GM23338 (cell line): ENCODE results near the gene EGR2. TPM values are rescaled to one million over a fixed set of nuclear protein-coding genes. Genes with fewer than 3 reads are reported as not detected.

Experiments used
- ATAC-seq: fragments of 200-7000 bp; cut with Tn5 transposase; 3 replicates; pipeline ENCODE4 v1.9.1; 2020
- DNase-seq: peaks from one replicate; pipeline ENCODE4 v3.0.0-alpha.2; 2015; ENCODE audit warnings: low spot score
- H2AFZ ChIP-seq: fragments of 200-600 bp; sonication (generic); 2 replicates; pipeline ENCODE4 v1.8.0; 2016; ENCODE audit warnings: antibody characterized with exemption, mild to moderate bottlenecking, moderate library complexity
- H3F3A ChIP-seq: fragments of 200-600 bp; sonication (generic); replicated peaks from 2 replicates; pipeline ENCODE4 v1.8.0; 2017; ENCODE audit warnings: antibody characterized with exemption, mixed run types, low read depth
- H3K27ac ChIP-seq: fragments of 200-600 bp; sonication (generic); 2 replicates; pipeline ENCODE4 v1.6.1; 2016; ENCODE audit warnings: low read depth
- H3K27me3 ChIP-seq: fragments of 200-600 bp; sonication (generic); 2 replicates; pipeline ENCODE4 v1.8.0; 2016; ENCODE audit warnings: mild to moderate bottlenecking, mixed run types, moderate library complexity; ENCODE audit not compliant: insufficient read depth
- H3K36me3 ChIP-seq: fragments of 200-600 bp; sonication (generic); 2 replicates; pipeline ENCODE4 v1.8.0; 2016; ENCODE audit warnings: mild to moderate bottlenecking; ENCODE audit not compliant: insufficient read depth
- H3K4me1 ChIP-seq: fragments of 200-600 bp; sonication (generic); 2 replicates; pipeline ENCODE4 v1.8.0; 2016; ENCODE audit warnings: mild to moderate bottlenecking, moderate library complexity; ENCODE audit not compliant: insufficient read depth
- H3K4me2 ChIP-seq: fragments of 200-600 bp; sonication (generic); 2 replicates; pipeline ENCODE4 v1.7.1; 2017; ENCODE audit warnings: mixed run types
- H3K4me3 ChIP-seq: fragments of 200-600 bp; sonication (generic); 2 replicates; pipeline ENCODE4 v1.6.1; 2016; ENCODE audit warnings: mixed run types
- H3K79me2 ChIP-seq: fragments of 200-600 bp; sonication (generic); replicated peaks from 2 replicates; pipeline ENCODE4 v1.8.0; 2017; ENCODE audit warnings: mild to moderate bottlenecking; ENCODE audit not compliant: insufficient read depth
- H3K9me2 ChIP-seq: fragments of 200-600 bp; sonication (generic); 2 replicates; pipeline ENCODE4 v1.8.0; 2017; ENCODE audit not compliant: insufficient read depth
- H4K20me1 ChIP-seq: fragments of 200-600 bp; sonication (generic); replicated peaks from 2 replicates; pipeline ENCODE4 v1.8.0; 2017; ENCODE audit warnings: mild to moderate bottlenecking; ENCODE audit not compliant: insufficient read depth
- H3K27ac Mint-ChIP-seq: 2 replicates; pipeline ENCODE4 v1.8.0; 2020; ENCODE audit warnings: inconsistent platforms, mild to moderate bottlenecking, moderate library complexity, mixed read lengths
- H3K27me3 Mint-ChIP-seq: 3 replicates; pipeline ENCODE4 v1.8.0; 2022; ENCODE audit warnings: low read depth, mild to moderate bottlenecking, moderate library complexity, mixed read lengths, inconsistent platforms; ENCODE audit not compliant: insufficient read depth, poor library complexity
- H3K36me3 Mint-ChIP-seq: 3 replicates; pipeline ENCODE4 v1.8.0; 2021; ENCODE audit warnings: low read depth, mild to moderate bottlenecking, inconsistent platforms, moderate library complexity, mixed read lengths
- H3K4me1 Mint-ChIP-seq: 3 replicates; pipeline ENCODE4 v1.8.0; 2020; ENCODE audit warnings: mild to moderate bottlenecking, inconsistent platforms, mixed read lengths
- H3K4me3 Mint-ChIP-seq: 3 replicates; pipeline ENCODE4 v1.8.0; 2021; ENCODE audit warnings: moderate library complexity, mild to moderate bottlenecking, inconsistent platforms, mixed read lengths
- H3K9me3 Mint-ChIP-seq: 3 replicates; pipeline ENCODE4 v1.8.0; 2020; ENCODE audit warnings: moderate library complexity, mild to moderate bottlenecking, inconsistent platforms, mixed read lengths
- POLR2AphosphoS5 ChIP-seq: IDR thresholded peaks from 2 replicates; pipeline ENCODE4 v1.6.1; 2016; ENCODE audit warnings: antibody characterized with exemption, low read depth
- ZNF114 ChIP-seq: fragments of 250-450 bp; sonication (Bioruptor Pico); IDR thresholded peaks from 2 replicates; pipeline ENCODE4 v1.5.0; 2020; ENCODE audit warnings: mild to moderate bottlenecking, moderate library complexity
- polyA plus RNA-seq: library from polyadenylated mRNA; unstranded; fragments of >200 nt; fragmentation: Nextera tagmentation; extraction: Ambion mirVana; gene quantifications from 2 replicates; pipeline ENCODE4 v1.2.1, GENCODE V29; 2016
- total RNA-seq: library from RNA; depleted of rRNA; stranded (reverse); fragments of >200 nt; shearing (Covaris generic); gene quantifications from 2 replicates; pipeline ENCODE4 v1.2.3, GENCODE V29; 2014
- TF ChIP-seq, protein P1 (sequence below): fragments of 250-450 bp; sonication (Bioruptor Pico); IDR thresholded peaks from 2 replicates; pipeline ENCODE4 v1.5.0; 2020; ENCODE audit warnings: mild to moderate bottlenecking, moderate library complexity
- TF ChIP-seq, protein P2 (sequence below), 2 experiments: fragments of 200-600 bp in 1 of 2; sonication (generic) in 1 of 2; conservative IDR thresholded peaks; 2 replicates each; pipeline versions ENCODE4 v1.5.1 to v1.6.1; 2016 to 2017; ENCODE audit warnings: antibody characterized with exemption in 2 of 2, low read depth in 2 of 2, mild to moderate bottlenecking in 2 of 2, moderate library complexity in 1 of 2

EGR2 gene
- total and polyA plus RNA-seq, 2 experiments from 2014 or later = 2.3 to 3.5 TPM

DNA sequence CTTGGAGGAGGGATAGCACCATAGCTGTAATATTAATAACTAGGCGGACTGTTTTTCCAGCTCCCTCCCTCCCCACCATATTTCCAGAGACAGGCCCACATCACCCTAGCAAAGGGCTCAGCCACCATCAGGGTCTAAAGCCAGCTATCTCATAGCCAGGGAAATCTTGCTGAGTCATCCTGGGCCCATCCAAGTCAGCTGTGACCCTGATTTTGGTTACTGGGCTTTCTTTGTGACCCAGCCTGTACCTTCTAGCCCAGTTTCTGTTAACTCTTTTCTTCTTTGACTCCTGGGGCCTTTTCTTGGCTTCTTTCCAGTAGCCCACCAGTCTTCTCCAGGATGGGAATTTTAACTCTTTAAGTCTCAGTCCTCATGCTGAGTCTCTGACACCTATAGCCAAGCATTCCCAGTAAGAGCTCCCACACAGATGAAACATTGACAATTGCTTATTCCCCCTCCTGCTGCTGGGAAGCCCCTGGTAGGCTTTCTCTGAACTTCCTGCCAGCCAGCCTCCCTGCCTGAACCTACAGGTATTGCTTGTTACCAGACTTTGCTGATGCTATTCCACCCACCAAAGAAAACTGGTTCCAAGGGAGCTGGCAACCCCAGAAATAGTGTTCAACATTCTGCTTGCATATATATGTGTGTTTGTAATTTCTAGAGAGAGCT is 46.5 kb downstream of the EGR2 start (continued):
- TF ChIP-seq, protein P1, sequence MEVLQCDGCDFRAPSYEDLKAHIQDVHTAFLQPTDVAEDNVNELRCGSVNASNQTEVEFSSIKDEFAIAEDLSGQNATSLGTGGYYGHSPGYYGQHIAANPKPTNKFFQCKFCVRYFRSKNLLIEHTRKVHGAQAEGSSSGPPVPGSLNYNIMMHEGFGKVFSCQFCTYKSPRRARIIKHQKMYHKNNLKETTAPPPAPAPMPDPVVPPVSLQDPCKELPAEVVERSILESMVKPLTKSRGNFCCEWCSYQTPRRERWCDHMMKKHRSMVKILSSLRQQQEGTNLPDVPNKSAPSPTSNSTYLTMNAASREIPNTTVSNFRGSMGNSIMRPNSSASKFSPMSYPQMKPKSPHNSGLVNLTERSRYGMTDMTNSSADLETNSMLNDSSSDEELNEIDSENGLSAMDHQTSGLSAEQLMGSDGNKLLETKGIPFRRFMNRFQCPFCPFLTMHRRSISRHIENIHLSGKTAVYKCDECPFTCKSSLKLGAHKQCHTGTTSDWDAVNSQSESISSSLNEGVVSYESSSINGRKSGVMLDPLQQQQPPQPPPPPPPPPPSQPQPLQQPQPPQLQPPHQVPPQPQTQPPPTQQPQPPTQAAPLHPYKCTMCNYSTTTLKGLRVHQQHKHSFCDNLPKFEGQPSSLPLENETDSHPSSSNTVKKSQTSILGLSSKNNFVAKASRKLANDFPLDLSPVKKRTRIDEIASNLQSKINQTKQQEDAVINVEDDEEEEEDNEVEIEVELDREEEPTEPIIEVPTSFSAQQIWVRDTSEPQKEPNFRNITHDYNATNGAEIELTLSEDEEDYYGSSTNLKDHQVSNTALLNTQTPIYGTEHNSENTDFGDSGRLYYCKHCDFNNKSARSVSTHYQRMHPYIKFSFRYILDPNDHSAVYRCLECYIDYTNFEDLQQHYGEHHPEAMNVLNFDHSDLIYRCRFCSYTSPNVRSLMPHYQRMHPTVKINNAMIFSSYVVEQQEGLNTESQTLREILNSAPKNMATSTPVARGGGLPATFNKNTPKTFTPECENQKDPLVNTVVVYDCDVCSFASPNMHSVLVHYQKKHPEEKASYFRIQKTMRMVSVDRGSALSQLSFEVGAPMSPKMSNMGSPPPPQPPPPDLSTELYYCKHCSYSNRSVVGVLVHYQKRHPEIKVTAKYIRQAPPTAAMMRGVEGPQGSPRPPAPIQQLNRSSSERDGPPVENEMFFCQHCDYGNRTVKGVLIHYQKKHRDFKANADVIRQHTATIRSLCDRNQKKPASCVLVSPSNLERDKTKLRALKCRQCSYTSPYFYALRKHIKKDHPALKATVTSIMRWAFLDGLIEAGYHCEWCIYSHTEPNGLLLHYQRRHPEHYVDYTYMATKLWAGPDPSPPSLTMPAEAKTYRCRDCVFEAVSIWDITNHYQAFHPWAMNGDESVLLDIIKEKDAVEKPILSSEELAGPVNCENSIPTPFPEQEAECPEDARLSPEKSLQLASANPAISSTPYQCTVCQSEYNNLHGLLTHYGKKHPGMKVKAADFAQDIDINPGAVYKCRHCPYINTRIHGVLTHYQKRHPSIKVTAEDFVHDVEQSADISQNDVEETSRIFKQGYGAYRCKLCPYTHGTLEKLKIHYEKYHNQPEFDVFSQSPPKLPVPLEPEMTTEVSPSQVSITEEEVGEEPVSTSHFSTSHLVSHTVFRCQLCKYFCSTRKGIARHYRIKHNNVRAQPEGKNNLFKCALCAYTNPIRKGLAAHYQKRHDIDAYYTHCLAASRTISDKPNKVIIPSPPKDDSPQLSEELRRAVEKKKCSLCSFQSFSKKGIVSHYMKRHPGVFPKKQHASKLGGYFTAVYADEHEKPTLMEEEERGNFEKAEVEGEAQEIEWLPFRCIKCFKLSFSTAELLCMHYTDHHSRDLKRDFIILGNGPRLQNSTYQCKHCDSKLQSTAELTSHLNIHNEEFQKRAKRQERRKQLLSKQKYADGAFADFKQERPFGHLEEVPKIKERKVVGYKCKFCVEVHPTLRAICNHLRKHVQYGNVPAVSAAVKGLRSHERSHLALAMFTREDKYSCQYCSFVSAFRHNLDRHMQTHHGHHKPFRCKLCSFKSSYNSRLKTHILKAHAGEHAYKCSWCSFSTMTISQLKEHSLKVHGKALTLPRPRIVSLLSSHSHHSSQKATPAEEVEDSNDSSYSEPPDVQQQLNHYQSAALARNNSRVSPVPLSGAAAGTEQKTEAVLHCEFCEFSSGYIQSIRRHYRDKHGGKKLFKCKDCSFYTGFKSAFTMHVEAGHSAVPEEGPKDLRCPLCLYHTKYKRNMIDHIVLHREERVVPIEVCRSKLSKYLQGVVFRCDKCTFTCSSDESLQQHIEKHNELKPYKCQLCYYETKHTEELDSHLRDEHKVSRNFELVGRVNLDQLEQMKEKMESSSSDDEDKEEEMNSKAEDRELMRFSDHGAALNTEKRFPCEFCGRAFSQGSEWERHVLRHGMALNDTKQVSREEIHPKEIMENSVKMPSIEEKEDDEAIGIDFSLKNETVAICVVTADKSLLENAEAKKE = no peak
- TF ChIP-seq ZNF114 (CRISPR knock-in tag) (no peak), POLR2AphosphoS5 (no peak)
- TF ChIP-seq, protein P2, sequence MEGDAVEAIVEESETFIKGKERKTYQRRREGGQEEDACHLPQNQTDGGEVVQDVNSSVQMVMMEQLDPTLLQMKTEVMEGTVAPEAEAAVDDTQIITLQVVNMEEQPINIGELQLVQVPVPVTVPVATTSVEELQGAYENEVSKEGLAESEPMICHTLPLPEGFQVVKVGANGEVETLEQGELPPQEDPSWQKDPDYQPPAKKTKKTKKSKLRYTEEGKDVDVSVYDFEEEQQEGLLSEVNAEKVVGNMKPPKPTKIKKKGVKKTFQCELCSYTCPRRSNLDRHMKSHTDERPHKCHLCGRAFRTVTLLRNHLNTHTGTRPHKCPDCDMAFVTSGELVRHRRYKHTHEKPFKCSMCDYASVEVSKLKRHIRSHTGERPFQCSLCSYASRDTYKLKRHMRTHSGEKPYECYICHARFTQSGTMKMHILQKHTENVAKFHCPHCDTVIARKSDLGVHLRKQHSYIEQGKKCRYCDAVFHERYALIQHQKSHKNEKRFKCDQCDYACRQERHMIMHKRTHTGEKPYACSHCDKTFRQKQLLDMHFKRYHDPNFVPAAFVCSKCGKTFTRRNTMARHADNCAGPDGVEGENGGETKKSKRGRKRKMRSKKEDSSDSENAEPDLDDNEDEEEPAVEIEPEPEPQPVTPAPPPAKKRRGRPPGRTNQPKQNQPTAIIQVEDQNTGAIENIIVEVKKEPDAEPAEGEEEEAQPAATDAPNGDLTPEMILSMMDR (conservative IDR thresholded peaks at IDR 0.05; ENCODE audit: low read depth in 2 of 2) = no peak

DNA sequence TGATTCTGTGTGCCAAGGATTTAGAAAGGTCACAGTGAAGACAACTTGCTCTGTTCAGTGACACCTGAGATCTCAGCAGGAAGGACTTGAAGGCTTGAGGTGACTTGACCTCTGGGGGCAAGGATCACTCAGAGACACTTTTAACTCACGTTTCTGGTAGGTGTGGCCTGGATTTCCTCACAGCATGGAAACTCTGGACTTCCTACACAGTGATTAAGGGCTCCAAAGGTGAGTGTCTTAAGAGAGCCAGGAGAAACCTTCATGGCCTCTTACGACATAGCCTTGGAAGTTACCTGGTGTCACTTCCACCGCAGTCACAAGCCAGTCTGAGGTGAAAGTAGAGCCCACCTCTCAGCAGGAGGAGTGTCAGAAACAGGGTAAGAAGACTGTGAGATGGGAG is 49.8 kb downstream of the EGR2 start:
- TF ChIP-seq, protein P2 (conservative IDR thresholded peaks at IDR 0.05; ENCODE audit: low read depth in 2 of 2) = no peak
- H3K9me2 ChIP-seq = peaks cover 4% of the 10 kb centered on the region; the same call in 1 of the 2 replicates

More for the DNA sequence above, 49.8 kb downstream of the EGR2 start:
- no peak overlapping the region for H3K4me3 ChIP-seq
- no peaks in the 10 kb centered on the region for H3K9me3 Mint-ChIP-seq
- no peak for DNase-seq
- H2AFZ ChIP-seq = no peak overlapping the region
- peaks cover 20% of the 10 kb centered on the region for H3K4me1 Mint-ChIP-seq
- H3K36me3 ChIP-seq = no peaks in the 10 kb centered on the region
- H3K36me3 Mint-ChIP-seq = no peaks in the 10 kb centered on the region
- no peaks in the 10 kb centered on the region for H4K20me1 ChIP-seq
- H3K27me3 ChIP-seq = no peaks in the 10 kb centered on the region
- H3K4me3 Mint-ChIP-seq = no peak overlapping the region
- ATAC-seq = no peak
- H3K4me1 ChIP-seq = peaks cover 18% of the 10 kb centered on the region
- no peaks in the 10 kb centered on the region for H3F3A ChIP-seq
- H3K4me2 ChIP-seq = no peak overlapping the region
- H3K27ac Mint-ChIP-seq = no peak overlapping the region
- H3K79me2 ChIP-seq = no peaks in the 10 kb centered on the region
- no peaks in the 10 kb centered on the region for H3K27me3 Mint-ChIP-seq
- no peak overlapping the region for H3K27ac ChIP-seq
